Prostate gland (tissue), 2 donors: ENCODE data around the gene CALML3. TPM values are rescaled to one million over a fixed set of nuclear protein-coding genes. Genes with fewer than 3 reads are reported as not detected.

Experiments used
- DNase-seq: peaks from one replicate; pipeline ENCODE4 v3.0.0-alpha.2; 2019; ENCODE audit warnings: low spot score
- H3K27ac ChIP-seq, 2 donors: fragments of 200-600 bp; sonication (generic); 2 replicates each; pipeline ENCODE4 v1.5.1; 2017 to 2019
- H3K27me3 ChIP-seq: fragments of 200-600 bp; sonication (generic); replicated peaks from 2 replicates; pipeline ENCODE4 v1.5.1; 2019; ENCODE audit not compliant: insufficient read depth
- H3K36me3 ChIP-seq, 2 donors: fragments of 200-600 bp; sonication (generic); 1 replicate in 1 of 2; 2 replicates in 1 of 2; pipeline versions ENCODE4 v1.5.1 to v1.8.1; 2017 to 2019
- H3K4me1 ChIP-seq: fragments of 200-600 bp; sonication (generic); replicated peaks from 2 replicates; pipeline ENCODE4 v1.5.1; 2019
- H3K4me3 ChIP-seq, 2 donors: fragments of 200-600 bp; sonication (generic); 2 replicates each; pipeline ENCODE4 v1.5.1; 2017 to 2019
- H3K9me3 ChIP-seq: fragments of 200-600 bp; sonication (generic); 2 replicates; pipeline ENCODE4 v1.5.1; 2017
- CTCF ChIP-seq, 4 experiments: fragments of 200-600 bp in 2 of 4; fragments of 450-650 bp in 2 of 4; sonication (generic) in 2 of 4; IDR thresholded peaks; 1 replicate in 3 of 4; 2 replicates in 1 of 4; pipeline ENCODE4 v1.5.1; 2016 to 2019; ENCODE audit warnings: antibody characterized with exemption in 4 of 4, mild to moderate bottlenecking in 2 of 4, moderate library complexity in 2 of 4
- POLR2A ChIP-seq: fragments of 450-650 bp; IDR thresholded peaks from one replicate; pipeline ENCODE4 v1.6.1; 2016; ENCODE audit warnings: antibody characterized with exemption, mild to moderate bottlenecking
- POLR2AphosphoS5 ChIP-seq: sonication (generic); formaldehyde crosslinking; IDR thresholded peaks from one replicate; pipeline ENCODE4 v1.6.1; 2017; ENCODE audit warnings: antibody characterized with exemption
- WGBS: methylation state at CpG from one replicate; pipeline ENCODE4 v1.1.5; 2018; 5-methylcytosine and 5-hydroxymethylcytosine counted together
- intact Hi-C: fragments of 100-400 bp; cut with DNase I; formaldehyde crosslinking; loops from one replicate; pipeline ENCODE4 v1.14.2; 2022
- total RNA-seq, 2 donors: library from RNA; depleted of rRNA; stranded (reverse); fragments of >200 nt; gene quantifications; one replicate each; pipeline ENCODE4 v1.1.0, GENCODE V29; 2016

CALML3 gene
- total RNA-seq, 2 donors from 2014 or later, result 1.6 to 8.0 TPM

- Histone ChIP-seq H3K4me3 (no peak overlapping the region), H3K27me3 (no peaks in the 10 kb centered on the region), H3K9me3 (no peaks in the 10 kb centered on the region), H3K27ac (no peak overlapping the region), H3K36me3 (no peaks in the 10 kb centered on the region), H3K4me1 (peaks cover 3% of the 10 kb centered on the region)
- TF ChIP-seq POLR2AphosphoS5 (no peak), CTCF (IDR thresholded peaks at IDR 0.05) (no peak), POLR2A (no peak)
- WGBS, result 93% methylated on average over 25 of the region's 25 CpGs
- DNase-seq, result no peak
- intact Hi-C loops, result no loop called here
Measured at GRCh38 chr10:5496261-5497250, 28.2 kb upstream of the CALML3 start.

GRCh38 chr10:5497289-5497688, 27.5 kb upstream of the CALML3 start:
- no peak for DNase-seq
- Histone ChIP-seq H3K27ac (no peak overlapping the region), H3K36me3 (no peaks in the 10 kb centered on the region), H3K4me3 (no peak overlapping the region), H3K27me3 (no peaks in the 10 kb centered on the region), H3K9me3 (no peaks in the 10 kb centered on the region), H3K4me1 (peaks cover 4% of the 10 kb centered on the region)
- WGBS, result 87% methylated on average over 6 of the region's 6 CpGs
- intact Hi-C loops, result no loop called here
- TF ChIP-seq POLR2A, result no peak
- TF ChIP-seq POLR2AphosphoS5, result no peak
- TF ChIP-seq CTCF (IDR thresholded peaks at IDR 0.05), result no peak

GRCh38 chr10:5497948-5498730, 26.6 kb upstream of the CALML3 start:
- Histone ChIP-seq H3K27me3 (no peaks in the 10 kb centered on the region), H3K9me3 (no peaks in the 10 kb centered on the region), H3K36me3 (no peaks in the 10 kb centered on the region), H3K4me1 (peaks cover 13% of the 10 kb centered on the region), H3K27ac (no peak overlapping the region), H3K4me3 (no peak overlapping the region)
- DNase-seq, result no peak
- 83% methylated on average over 17 of the region's 19 CpGs for WGBS
- TF ChIP-seq CTCF (IDR thresholded peaks at IDR 0.05) (no peak), POLR2A (no peak), POLR2AphosphoS5 (no peak)
- intact Hi-C loops, result no loop called here

GRCh38 chr10:5498791-5499492, 25.8 kb upstream of the CALML3 start:
- no peak for DNase-seq
- H3K27ac ChIP-seq, result no peak overlapping the region
- TF ChIP-seq POLR2AphosphoS5 (no peak), CTCF (IDR thresholded peaks at IDR 0.05) (no peak), POLR2A (no peak)
- no peaks in the 10 kb centered on the region for H3K27me3 ChIP-seq
- no peaks in the 10 kb centered on the region for H3K36me3 ChIP-seq
- H3K4me1 ChIP-seq, result peaks cover 15% of the 10 kb centered on the region
- no peaks in the 10 kb centered on the region for H3K9me3 ChIP-seq
- WGBS, result 94% methylated on average over 61 of the region's 61 CpGs
- intact Hi-C loops, result no loop called here
- H3K4me3 ChIP-seq, result no peak overlapping the region
